ENCODE results near the gene PLXNA3. TPM values are rescaled to one million over a fixed set of nuclear protein-coding genes. Genes with fewer than 3 reads are reported as not detected.

Gene PLXNA3
- total and polyA plus RNA-seq, 10 of the 15 experiments (the other 5 are each of a cell fraction or from before 2014, with no cell fraction given): 0.26 to 26.8 (median 3.4) TPM

DNA sequence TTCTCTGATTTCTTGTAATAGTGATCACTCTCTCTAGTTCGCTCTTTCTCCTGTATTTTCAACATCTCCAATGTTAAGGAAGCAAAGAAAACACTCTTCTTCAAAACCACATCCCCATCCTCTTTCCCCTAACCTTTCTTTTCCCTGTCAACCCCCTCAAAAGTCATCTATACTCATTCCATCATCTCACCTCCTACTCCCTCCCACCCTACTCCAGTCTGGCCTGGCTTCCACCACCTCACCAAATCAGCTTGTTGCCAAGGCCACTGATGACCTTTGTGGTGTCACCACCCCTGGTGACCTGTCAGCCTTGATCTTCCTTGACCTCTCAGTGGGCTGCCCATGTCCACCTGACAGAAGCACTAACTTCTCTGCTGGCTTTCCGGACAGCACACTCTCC is 55.6 kb downstream of the PLXNA3 start:
- no peaks in the 10 kb centered on the region for H4K20me1 ChIP-seq (ENCODE audit: control insufficient read depth, insufficient read depth)
- 49% methylated on average over 2 of the region's 2 CpGs for WGBS (ENCODE audit: insufficient coverage, insufficient replicate concordance, low lambda C conversion rate, missing lambda C conversion rate)
- BruUV-seq (replicated peaks): no TSS peak
- POLR2A ChIA-PET: no interaction called here
- RAD21 ChIA-PET (ENCODE audit: unreplicated experiment): no interaction called here
- ATAC-seq: no peak
- no peaks in the 10 kb centered on the region; the same call in none of the 2 replicates for H3K79me2 ChIP-seq (ENCODE audit: control insufficient read depth, insufficient read depth, low read length)
- SMC1A ChIA-PET (ENCODE audit: uncharacterized antibody, unreplicated experiment): interaction anchor here (1.1 kb wide), 1 partner anchor 13 kb away, joined by 3 read pairs; no protein-coding TSS in a partner anchor
- H3K27ac ChIP-seq (ENCODE audit: control insufficient read depth, insufficient read depth): no peak overlapping the region
- H2AFZ ChIP-seq (ENCODE audit: control insufficient read depth, low read depth, low read length): no peak overlapping the region
- H3K4me3 ChIP-seq: no peak overlapping the region
- no peak for DNase-seq (ENCODE audit: low read depth, low spot score)
- in situ Hi-C loops (cut with MboI): no loop called here
- H3K4me1 ChIP-seq (ENCODE audit: control insufficient read depth, insufficient read depth, low read length): no peaks in the 10 kb centered on the region
- H3K4me2 ChIP-seq (ENCODE audit: control insufficient read depth, insufficient read depth): no peak overlapping the region
- intact Hi-C loops (cut with micrococcal nuclease; ENCODE audit: unreplicated experiment): no loop called here
- H3K9me3 ChIP-seq (replicated peaks; ENCODE audit: control insufficient read depth, insufficient read depth, low read length): no peaks in the 10 kb centered on the region; the same call in 2 of the 3 replicates
- H3K9ac ChIP-seq (ENCODE audit: control insufficient read depth, insufficient read depth, low read length): no peak overlapping the region
- FAIRE-seq: no peak
- no peaks in the 10 kb centered on the region for H3K27me3 ChIP-seq (replicated peaks in 1 of 2; ENCODE audit: control insufficient read depth in 2 of 2, insufficient read depth in 2 of 2, low read length in 1 of 2)
- H3K36me3 ChIP-seq (ENCODE audit: control insufficient read depth in 2 of 2, insufficient read depth in 2 of 2, low read length in 1 of 2): no peaks in the 10 kb centered on the region
- TF ChIP-seq IKZF1 (conservative IDR thresholded peaks at IDR 0.05) (no peak), CBX5 (IDR thresholded peaks at IDR 0.05; ENCODE audit: low read depth) (no peak), MXI1 (IDR thresholded peaks at IDR 0.05; ENCODE audit: low read depth, low read length) (no peak), CREM (IDR thresholded peaks at IDR 0.05; ENCODE audit: low read depth) (no peak), RAD51 (IDR thresholded peaks at IDR 0.05) (no peak), RAD21 (IDR thresholded peaks at IDR 0.05; ENCODE audit: insufficient read depth, low read depth, low read length) (no peak), DPF2 (IDR thresholded peaks at IDR 0.05) (no peak), KDM1A (IDR thresholded peaks at IDR 0.05; ENCODE audit: borderline replicate concordance) (no peak)
- TF ChIP-seq, protein P1, sequence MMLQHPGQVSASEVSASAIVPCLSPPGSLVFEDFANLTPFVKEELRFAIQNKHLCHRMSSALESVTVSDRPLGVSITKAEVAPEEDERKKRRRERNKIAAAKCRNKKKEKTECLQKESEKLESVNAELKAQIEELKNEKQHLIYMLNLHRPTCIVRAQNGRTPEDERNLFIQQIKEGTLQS (IDR thresholded peaks at IDR 0.05; ENCODE audit: borderline replicate concordance, extremely low read depth, low read depth, low read length): no peak
- TF ChIP-seq, protein P2, sequence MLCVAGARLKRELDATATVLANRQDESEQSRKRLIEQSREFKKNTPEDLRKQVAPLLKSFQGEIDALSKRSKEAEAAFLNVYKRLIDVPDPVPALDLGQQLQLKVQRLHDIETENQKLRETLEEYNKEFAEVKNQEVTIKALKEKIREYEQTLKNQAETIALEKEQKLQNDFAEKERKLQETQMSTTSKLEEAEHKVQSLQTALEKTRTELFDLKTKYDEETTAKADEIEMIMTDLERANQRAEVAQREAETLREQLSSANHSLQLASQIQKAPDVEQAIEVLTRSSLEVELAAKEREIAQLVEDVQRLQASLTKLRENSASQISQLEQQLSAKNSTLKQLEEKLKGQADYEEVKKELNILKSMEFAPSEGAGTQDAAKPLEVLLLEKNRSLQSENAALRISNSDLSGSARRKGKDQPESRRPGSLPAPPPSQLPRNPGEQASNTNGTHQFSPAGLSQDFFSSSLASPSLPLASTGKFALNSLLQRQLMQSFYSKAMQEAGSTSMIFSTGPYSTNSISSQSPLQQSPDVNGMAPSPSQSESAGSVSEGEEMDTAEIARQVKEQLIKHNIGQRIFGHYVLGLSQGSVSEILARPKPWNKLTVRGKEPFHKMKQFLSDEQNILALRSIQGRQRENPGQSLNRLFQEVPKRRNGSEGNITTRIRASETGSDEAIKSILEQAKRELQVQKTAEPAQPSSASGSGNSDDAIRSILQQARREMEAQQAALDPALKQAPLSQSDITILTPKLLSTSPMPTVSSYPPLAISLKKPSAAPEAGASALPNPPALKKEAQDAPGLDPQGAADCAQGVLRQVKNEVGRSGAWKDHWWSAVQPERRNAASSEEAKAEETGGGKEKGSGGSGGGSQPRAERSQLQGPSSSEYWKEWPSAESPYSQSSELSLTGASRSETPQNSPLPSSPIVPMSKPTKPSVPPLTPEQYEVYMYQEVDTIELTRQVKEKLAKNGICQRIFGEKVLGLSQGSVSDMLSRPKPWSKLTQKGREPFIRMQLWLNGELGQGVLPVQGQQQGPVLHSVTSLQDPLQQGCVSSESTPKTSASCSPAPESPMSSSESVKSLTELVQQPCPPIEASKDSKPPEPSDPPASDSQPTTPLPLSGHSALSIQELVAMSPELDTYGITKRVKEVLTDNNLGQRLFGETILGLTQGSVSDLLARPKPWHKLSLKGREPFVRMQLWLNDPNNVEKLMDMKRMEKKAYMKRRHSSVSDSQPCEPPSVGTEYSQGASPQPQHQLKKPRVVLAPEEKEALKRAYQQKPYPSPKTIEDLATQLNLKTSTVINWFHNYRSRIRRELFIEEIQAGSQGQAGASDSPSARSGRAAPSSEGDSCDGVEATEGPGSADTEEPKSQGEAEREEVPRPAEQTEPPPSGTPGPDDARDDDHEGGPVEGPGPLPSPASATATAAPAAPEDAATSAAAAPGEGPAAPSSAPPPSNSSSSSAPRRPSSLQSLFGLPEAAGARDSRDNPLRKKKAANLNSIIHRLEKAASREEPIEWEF (IDR thresholded peaks at IDR 0.05; ENCODE audit: insufficient replicate concordance, low read depth, low read length): no peak
- TF ChIP-seq, protein P3, sequence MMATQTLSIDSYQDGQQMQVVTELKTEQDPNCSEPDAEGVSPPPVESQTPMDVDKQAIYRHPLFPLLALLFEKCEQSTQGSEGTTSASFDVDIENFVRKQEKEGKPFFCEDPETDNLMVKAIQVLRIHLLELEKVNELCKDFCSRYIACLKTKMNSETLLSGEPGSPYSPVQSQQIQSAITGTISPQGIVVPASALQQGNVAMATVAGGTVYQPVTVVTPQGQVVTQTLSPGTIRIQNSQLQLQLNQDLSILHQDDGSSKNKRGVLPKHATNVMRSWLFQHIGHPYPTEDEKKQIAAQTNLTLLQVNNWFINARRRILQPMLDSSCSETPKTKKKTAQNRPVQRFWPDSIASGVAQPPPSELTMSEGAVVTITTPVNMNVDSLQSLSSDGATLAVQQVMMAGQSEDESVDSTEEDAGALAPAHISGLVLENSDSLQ (IDR thresholded peaks at IDR 0.05): no peak
- TF ChIP-seq, protein P4, sequence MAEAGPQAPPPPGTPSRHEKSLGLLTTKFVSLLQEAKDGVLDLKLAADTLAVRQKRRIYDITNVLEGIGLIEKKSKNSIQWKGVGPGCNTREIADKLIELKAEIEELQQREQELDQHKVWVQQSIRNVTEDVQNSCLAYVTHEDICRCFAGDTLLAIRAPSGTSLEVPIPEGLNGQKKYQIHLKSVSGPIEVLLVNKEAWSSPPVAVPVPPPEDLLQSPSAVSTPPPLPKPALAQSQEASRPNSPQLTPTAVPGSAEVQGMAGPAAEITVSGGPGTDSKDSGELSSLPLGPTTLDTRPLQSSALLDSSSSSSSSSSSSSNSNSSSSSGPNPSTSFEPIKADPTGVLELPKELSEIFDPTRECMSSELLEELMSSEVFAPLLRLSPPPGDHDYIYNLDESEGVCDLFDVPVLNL (IDR thresholded peaks at IDR 0.05; ENCODE audit: low read depth, low read length): no peak
- TF ChIP-seq, protein P5, sequence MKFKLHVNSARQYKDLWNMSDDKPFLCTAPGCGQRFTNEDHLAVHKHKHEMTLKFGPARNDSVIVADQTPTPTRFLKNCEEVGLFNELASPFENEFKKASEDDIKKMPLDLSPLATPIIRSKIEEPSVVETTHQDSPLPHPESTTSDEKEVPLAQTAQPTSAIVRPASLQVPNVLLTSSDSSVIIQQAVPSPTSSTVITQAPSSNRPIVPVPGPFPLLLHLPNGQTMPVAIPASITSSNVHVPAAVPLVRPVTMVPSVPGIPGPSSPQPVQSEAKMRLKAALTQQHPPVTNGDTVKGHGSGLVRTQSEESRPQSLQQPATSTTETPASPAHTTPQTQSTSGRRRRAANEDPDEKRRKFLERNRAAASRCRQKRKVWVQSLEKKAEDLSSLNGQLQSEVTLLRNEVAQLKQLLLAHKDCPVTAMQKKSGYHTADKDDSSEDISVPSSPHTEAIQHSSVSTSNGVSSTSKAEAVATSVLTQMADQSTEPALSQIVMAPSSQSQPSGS (IDR thresholded peaks at IDR 0.05; ENCODE audit: low read length): no peak
- CTCF ChIA-PET: no interaction called here
